DMS53 treated with DMSO at 0.1 percent for 48 hours (cell line): Measurements from ENCODE around the gene QRICH1.

Source experiments
- DNase-seq: peaks from one replicate; lab custom pipeline; 2025; ENCODE audit not compliant: unreplicated experiment; lab: John Stamatoyannopoulos, UW

Gene QRICH1

DNA sequence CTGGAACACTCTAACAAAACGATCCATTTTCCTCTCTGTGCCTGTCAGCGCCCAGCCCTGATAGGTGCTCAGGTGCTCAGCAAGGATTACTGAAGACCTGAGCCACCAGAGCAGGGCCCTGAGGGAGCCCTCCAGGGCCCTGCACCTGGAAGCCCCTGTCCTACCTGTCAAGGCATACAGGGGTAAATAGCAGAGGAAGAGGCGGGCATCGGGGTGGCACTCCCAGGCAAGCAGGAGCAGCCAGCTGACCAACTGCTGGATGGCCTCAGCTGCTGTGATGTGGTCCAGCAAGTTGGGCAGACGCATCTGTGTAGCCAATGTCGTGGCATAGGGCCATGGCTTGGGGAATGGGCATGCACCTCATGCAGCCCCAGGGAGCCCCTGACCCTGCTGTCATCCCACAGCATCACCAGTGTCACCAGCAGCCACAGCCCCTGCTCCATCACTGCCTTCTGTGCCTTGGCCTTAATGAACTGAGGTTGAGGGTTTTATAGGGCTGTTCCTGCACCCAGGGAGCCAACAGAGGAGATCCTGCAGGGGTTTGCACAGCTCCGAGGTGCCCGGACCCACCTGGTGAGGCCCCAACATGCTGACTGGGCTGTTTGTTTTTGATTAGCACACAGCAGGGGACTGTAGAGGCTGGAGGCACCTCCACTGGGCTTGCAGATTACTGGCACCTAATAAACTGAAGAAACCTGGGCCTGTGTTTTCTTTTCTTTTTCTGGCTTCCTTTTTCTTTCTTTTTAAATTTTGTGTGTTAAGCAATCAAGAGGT is 94.6 kb downstream of the QRICH1 start:
- DNase-seq, result no peak

DNA sequence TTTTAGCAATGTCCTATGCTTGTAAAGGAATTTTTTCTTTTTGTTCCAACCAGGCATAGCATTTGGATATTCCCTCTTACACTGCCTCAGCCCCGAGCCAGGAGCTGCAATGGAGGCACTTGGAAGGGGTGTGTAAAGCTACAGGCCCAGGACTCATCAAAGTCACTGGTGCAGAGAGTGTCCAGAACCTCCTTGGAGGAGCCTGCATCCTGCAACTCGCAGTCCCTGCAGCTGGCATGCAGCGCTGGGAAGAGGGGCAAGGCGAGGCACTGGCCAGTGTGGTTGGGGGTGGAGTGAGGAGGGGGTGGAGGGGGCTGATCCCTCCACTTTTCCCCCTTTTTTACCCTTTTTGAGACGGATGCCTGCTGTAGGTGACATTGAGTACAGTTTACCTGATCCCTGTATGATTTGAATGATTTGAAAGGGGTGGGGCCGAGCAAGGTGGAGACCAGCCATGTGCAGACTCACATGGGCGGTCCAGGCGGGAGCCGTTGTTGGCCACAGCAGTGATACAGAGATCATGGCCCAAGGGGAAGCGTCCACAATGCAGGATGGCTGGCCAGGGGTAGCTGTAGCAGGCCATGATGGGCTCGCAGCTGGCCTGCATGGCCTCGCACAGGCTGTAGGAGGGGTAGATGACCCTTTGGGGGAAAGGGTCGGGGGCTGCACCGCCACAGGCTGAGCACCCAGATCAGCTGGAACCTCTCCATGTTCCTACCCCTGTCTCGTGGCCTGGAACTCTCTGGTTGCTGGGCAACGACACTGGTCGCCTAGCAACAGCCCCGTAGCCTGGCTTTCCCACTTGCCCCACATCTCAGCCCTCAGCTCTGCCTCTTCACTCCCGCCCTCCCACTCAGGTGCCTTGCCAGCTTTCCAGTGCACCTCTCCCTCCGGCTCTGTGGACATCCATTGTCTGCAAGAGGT is 95.9 kb downstream of the QRICH1 start:
- DNase-seq, result no peak

DNA sequence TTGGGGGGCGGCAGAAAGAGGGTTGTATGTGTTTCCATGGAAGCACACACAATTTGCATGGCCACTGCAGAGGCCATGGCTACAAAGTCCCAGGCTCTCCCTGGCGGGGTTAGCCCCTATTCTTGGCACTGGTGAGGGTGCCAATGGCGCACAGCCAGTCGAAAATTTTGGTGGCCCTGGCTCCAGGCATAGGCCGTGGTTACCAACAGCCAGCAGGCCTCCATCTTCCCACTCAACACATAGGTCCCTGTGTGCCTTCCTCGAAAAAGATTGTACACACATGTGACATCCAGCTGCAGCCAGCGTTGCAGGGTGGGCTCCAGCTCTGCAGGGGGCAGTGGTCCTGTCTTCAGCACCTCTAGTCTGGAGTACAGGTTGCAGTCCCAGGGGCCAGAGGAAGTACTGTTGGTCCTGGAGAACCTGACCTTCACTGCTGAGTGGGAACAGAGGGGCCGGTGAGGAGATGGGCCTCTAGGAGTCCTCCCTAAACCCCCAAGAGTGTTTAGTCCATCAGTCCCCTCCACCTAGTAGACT is 96.7 kb downstream of the QRICH1 start:
- no peak for DNase-seq

DNA sequence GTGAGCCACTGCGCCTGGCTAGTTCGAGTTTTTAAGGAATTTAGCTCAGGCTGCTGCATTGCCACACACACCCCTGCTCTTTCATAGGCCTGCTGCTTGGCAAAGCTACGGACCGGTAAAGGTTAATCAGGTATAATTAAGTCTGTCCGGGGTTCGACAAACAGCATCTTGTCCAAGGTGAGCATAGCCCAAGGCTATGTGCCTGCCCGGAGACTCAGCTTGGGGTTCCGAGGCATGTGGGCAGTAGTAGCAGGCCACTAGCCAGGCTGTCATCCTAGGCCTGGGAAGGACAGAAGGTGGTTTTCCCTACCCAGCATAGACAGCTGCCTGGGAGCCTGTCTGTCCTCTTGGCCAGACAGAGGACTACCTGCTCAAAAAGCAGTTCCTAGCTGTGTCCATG is 97.2 kb downstream of the QRICH1 start:
- no peak for DNase-seq

DNA sequence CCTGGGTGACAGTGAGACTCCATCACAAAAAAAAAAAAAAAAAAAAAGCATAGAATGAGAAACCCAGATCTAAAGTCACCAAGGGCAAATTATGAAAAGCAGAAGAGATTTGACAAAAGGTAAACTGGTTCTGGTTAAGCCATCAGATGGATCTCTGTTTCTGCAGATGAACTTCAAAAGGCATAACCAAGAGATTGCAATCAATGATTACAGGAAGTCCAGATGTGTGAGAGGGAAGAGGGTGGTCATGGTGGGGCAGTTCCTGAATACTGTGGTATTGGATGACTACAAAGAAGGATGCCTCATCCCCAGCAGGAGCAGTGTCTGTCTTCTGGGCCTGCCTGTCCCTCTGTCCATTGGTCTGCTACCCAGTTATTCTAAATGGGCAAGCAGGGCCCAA is 100.0 kb downstream of the QRICH1 start:
- DNase-seq, result no peak

DNA sequence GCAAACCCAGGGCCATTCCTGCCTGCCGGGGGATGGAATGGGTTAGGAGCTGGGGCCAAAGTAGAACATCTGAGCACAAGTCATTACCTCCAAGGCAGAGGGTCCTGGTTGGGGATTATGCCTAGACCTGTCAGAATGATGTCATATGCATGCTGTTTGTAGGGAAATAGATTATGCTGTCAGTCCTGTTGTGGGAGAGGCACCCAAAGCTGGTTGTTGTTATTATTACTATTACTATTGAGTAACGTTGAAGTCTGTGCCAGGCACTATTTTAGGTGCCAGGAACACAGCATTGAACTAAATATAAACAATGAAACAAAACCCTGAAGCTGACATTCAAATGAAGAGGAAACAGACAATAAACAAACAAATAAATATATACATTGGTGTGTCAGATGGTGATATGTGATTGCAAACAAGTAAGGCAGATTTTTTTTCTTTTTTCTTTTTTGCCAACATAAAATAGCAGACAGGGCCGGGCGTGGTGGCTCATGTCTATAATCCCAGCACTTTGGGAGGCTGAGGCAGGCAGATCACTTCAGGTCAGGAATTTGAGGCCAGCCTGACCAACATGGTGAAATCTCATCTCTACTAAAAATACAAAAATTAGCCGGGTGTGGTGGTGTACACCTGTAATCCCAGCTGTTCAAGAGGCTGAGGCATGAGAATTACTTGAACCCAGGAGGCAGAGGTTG is 101.9 kb downstream of the QRICH1 start:
- DNase-seq, result no peak

GRCh38 chr3:48990636-48991469 is 103.0 kb downstream of the QRICH1 start:
- no peak for DNase-seq

GRCh38 chr3:48989796-48990635 is 103.9 kb downstream of the QRICH1 start, which contains the start of gene P4HTM:
TSS of gene P4HTM (plus strand) at chr3:48990241. CDS start at chr3:48990257, 16 bp downstream.
- DNase-seq, result no peak

GRCh38 chr3:48989126-48989795 is 104.6 kb downstream of the QRICH1 start:
- no peak for DNase-seq

- DNase-seq, result no peak
These were observed 108.0 kb downstream of the QRICH1 start for GRCh38 chr3:48985831-48986376.

DNA sequence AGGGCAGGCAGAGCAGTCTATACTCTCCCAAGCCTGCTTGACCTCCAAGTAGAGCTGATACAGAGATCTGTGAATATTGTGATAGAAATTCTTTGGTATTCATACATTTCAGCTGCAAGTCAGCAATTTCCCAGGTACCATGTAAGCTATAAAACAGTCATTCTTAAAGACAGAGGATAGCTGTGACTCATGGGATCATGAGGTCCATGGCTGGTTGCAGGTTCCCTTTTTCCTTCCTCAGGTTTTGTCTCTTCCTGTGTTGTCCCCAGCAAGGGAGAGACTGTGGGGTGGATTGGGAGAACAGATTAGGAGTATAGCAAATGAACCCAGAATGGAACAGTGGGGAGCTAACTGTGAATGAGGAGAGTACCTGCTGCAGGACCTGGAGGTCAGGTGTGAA is 109.2 kb downstream of the QRICH1 start:
- DNase-seq, result no peak

DNA sequence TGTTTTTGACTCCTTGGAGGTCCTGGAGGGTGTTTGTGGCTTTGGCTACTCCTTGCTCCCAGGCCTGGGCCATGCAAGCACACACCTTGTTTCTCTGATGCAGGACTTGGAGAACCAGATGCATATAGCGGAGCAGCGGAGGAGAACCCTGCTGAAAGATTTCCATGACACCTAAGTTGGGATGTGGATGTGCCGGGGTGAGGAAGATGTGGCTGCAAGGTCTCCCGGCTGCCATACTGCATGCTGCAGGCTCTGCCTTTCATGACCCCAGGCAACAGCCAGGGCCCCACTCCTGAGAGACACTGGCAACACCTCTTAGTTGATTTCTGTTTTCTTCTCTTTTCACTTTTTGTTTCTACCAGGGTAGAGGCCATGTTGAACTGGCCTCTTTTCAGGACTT is 110.8 kb downstream of the QRICH1 start:
- no peak for DNase-seq

- DNase-seq, result no peak
These were observed 111.2 kb downstream of the QRICH1 start for GRCh38 chr3:48982686-48983085.

GRCh38 chr3:48982016-48982415 is 111.9 kb downstream of the QRICH1 start:
- DNase-seq, result no peak

DNA sequence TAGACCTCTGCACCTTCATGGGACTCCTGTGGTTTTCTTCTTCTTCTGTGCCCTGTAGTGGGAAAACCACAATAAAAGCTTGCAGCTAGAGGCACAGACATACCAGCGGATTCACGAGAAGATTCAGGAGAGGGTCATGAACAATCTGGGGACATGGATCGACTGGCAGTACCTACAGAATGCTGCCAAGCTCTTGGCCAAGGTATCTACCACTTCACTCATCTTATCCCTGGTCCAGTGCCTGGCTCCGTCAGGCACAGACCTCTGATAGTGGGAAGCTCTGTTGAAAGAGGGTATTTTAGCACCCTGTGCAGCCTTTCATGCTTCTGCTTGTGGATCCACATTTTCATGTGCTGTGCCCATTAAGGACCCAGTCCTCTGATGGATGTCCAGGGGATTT is 113.6 kb downstream of the QRICH1 start:
- DNase-seq, result no peak
